Psoas muscle (tissue), 8 donors: Measurements from ENCODE around the gene OR13C4. TPM values are rescaled to one million over a fixed set of nuclear protein-coding genes. Genes with fewer than 3 reads are reported as not detected.

Experiments used
- ATAC-seq, 4 donors: fragments of 200-7000 bp; cut with Tn5 transposase; one replicate each; pipeline ENCODE4 v1.9.1; 2020; ENCODE audit warnings: moderate library complexity in 3 of 4, mild to moderate bottlenecking in 2 of 4
- DNase-seq, 2 donors: peaks; one replicate each; pipeline ENCODE4 v3.0.0-alpha.2; 2020
- H3K27ac ChIP-seq: fragments of 200-600 bp; one replicate; pipeline ENCODE4 v1.8.0; 2022
- H3K27me3 ChIP-seq, 3 donors: fragments of 200-600 bp in 1 of 3; one replicate each; pipeline versions ENCODE4 v1.6.1 to v1.8.0; 2013 to 2022; ENCODE audit warnings: low read length in 2 of 3, mild to moderate bottlenecking in 2 of 3, moderate library complexity in 1 of 3; ENCODE audit not compliant: insufficient read depth in 3 of 3
- H3K36me3 ChIP-seq, 2 donors: fragments of 200-600 bp in 1 of 2; one replicate each; pipeline versions ENCODE4 v1.6.1 to v1.8.0; 2013 to 2022; ENCODE audit warnings: low read depth in 1 of 2, mild to moderate bottlenecking in 1 of 2, moderate library complexity in 1 of 2; ENCODE audit not compliant: insufficient read depth in 1 of 2
- H3K4me1 ChIP-seq: fragments of 200-600 bp; one replicate; pipeline ENCODE4 v1.8.0; 2022
- H3K4me3 ChIP-seq: fragments of 200-600 bp; one replicate; pipeline ENCODE4 v1.8.0; 2022; ENCODE audit warnings: mild to moderate bottlenecking
- H3K9me3 ChIP-seq: fragments of 200-600 bp; one replicate; pipeline ENCODE4 v1.8.0; 2022
- CTCF ChIP-seq: fragments of 200-600 bp; IDR thresholded peaks from one replicate; pipeline ENCODE4 v1.8.0; 2022; ENCODE audit warnings: antibody characterized with exemption
- WGBS, 3 donors: extraction: QIAGEN DNeasy Blood & Tissue Kit; methylation state at CpG; one replicate each; pipeline versions ENCODE4 v1.1.6 to v1.1.7; 2013; 5-methylcytosine and 5-hydroxymethylcytosine counted together
- intact Hi-C, 2 donors: fragments of 100-400 bp; cut with DNase I; formaldehyde crosslinking; loops; one replicate each; pipeline versions ENCODE4 v1.11.0 to v1.14.2; 2022
- polyA plus RNA-seq, 3 donors: library from polyadenylated mRNA; stranded (reverse); fragments of 200-250 nt; gene quantifications; one replicate each; pipeline ENCODE4 v1.2.3, GENCODE V29; 2013
- total RNA-seq, 4 donors: library from RNA; stranded (reverse); fragmentation: NEBNext Ultra II Directional in 2 of 4; extraction: Animal tissue kit (Norgen Biotek cat#: 25700) in 2 of 4; gene quantifications; one replicate each; pipeline versions ENCODE4 v1.2.1 to v1.2.4, GENCODE V29; 2021 to 2023
- donor health status: healthy with polysubstance abuse.
- donor health status: DM: no; HTN: no; CAD: no; lungs with moderate emphysema.
- donor health status: Bipolar disorder and iron deficiency.
- donor health status: healthy.
- donor health status: DM: yes; HTN: yes; CAD: no.
- donor health status: DM: no; HTN: no; CAD: no.
- donor health status: DM: no; HTN: no; CAD: no.
- donor health status: DM: yes; HTN: yes; CAD: no.

Gene OR13C4
- total and polyA plus RNA-seq, 7 donors: not detected

- no peaks in the 10 kb centered on the region for H3K36me3 ChIP-seq
- peaks cover 5% of the 10 kb centered on the region for H3K9me3 ChIP-seq
- intact Hi-C loops: no loop called here
- ATAC-seq (no peak), DNase-seq (no peak)
- no peaks in the 10 kb centered on the region for H3K27me3 ChIP-seq
- no peak overlapping the region for H3K27ac ChIP-seq
- TF ChIP-seq CTCF: no peak
- H3K4me3 ChIP-seq: no peak overlapping the region
- H3K4me1 ChIP-seq: no peaks in the 10 kb centered on the region
- WGBS, 3 donors: 86 to 91% (median 88%) methylated on average over 8 of the region's 8 CpGs
Observed at GRCh38 chr9:104556830-104557634, 30.0 kb upstream of the OR13C4 start.

GRCh38 chr9:104555521-104555920, 28.5 kb upstream of the OR13C4 start:
- no peak for DNase-seq
- no peaks in the 10 kb centered on the region for H3K36me3 ChIP-seq
- intact Hi-C loops: no loop called here
- H3K4me1 ChIP-seq: no peaks in the 10 kb centered on the region
- no peak overlapping the region for H3K27ac ChIP-seq
- 93 to 100% (median 98%) methylated on average over 1 of the region's 1 CpG for WGBS, 3 donors
- H3K9me3 ChIP-seq: peaks cover 5% of the 10 kb centered on the region
- no peak for TF ChIP-seq CTCF
- ATAC-seq: no peak
- no peaks in the 10 kb centered on the region for H3K27me3 ChIP-seq
- no peak overlapping the region for H3K4me3 ChIP-seq

- H3K27me3 ChIP-seq: no peaks in the 10 kb centered on the region
- TF ChIP-seq CTCF: no peak
- no peak overlapping the region for H3K27ac ChIP-seq
- no peaks in the 10 kb centered on the region for H3K4me1 ChIP-seq
- H3K9me3 ChIP-seq: no peaks in the 10 kb centered on the region
- ATAC-seq (no peak), DNase-seq (no peak)
- no peaks in the 10 kb centered on the region for H3K36me3 ChIP-seq
- H3K4me3 ChIP-seq: no peak overlapping the region
- intact Hi-C loops: no loop called here
- 19 to 27% (median 21%) methylated on average over 1 of the region's 1 CpG for WGBS, 3 donors
Observed at GRCh38 chr9:104553261-104553660, 26.3 kb upstream of the OR13C4 start.

GRCh38 chr9:104544644-104545043, 17.6 kb upstream of the OR13C4 start:
- Histone ChIP-seq H3K4me3 (no peak overlapping the region), H3K4me1 (no peaks in the 10 kb centered on the region), H3K36me3 (no peaks in the 10 kb centered on the region), H3K27ac (no peak overlapping the region), H3K9me3 (no peaks in the 10 kb centered on the region), H3K27me3 (no peaks in the 10 kb centered on the region)
- ATAC-seq (no peak), DNase-seq (no peak)
- no peak for TF ChIP-seq CTCF
- intact Hi-C loops: no loop called here
- WGBS, 3 donors: 90 to 92% (median 92%) methylated on average over 4 of the region's 4 CpGs

- no peaks in the 10 kb centered on the region for H3K9me3 ChIP-seq
- DNase-seq (no peak), ATAC-seq (no peak)
- WGBS, 3 donors: 41 to 57% (median 45%) methylated on average over 1 of the region's 1 CpG
- intact Hi-C loops: no loop called here
- H3K27ac ChIP-seq: no peak overlapping the region
- H3K4me1 ChIP-seq: no peaks in the 10 kb centered on the region
- TF ChIP-seq CTCF: no peak
- no peak overlapping the region for H3K4me3 ChIP-seq
- H3K36me3 ChIP-seq: no peaks in the 10 kb centered on the region
- H3K27me3 ChIP-seq: no peaks in the 10 kb centered on the region
Observed at GRCh38 chr9:104539275-104539674, 12.3 kb upstream of the OR13C4 start.
